GM12892 (cell line): ENCODE data around the gene U2SURP.

Experiments
- POLR2A ChIP-seq: IDR thresholded peaks from 2 replicates; pipeline ENCODE4 v1.6.1; 2011; ENCODE audit warnings: low read depth, low read length, control low read depth
- POLR2AphosphoS5 ChIP-seq: IDR thresholded peaks from 2 replicates; pipeline ENCODE4 v1.6.1; 2011; ENCODE audit warnings: low read depth, low read length, control low read depth
- TAF1 ChIP-seq: IDR thresholded peaks from 2 replicates; pipeline ENCODE4 v1.6.1; 2011; ENCODE audit warnings: low read depth, mild to moderate bottlenecking, control low read depth, low read length, borderline replicate concordance

DNA sequence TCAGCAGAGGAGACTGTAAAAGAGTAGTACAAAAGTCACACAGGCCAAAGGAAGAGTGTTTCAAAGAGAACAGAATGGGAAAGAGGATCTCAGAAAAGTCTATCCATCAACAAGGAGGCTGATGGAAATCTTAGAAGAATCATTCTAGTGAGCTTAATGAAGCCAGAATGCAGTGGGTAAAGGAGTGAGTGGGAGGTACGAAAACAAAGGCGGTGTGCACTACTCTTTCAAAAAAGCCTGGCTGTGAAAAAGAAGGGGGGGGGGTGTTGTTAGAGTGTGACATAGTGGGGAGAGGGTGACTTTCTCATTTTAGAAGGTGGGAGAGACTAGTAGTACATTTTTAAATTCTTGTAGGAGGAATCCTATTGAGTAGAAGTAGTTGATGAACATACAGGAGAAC lies 49.6 kb upstream of the U2SURP start:
- TF ChIP-seq TAF1 (no peak), POLR2A (no peak), POLR2AphosphoS5 (no peak)
